ENCODE results near the gene VOPP1. TPM values are rescaled to one million over a fixed set of nuclear protein-coding genes. Genes with fewer than 3 reads are reported as not detected.
A peak's percentile ranks its signal among the peaks of the same experiment; 100 is the strongest.

VOPP1 gene
- total RNA-seq, 1 experiment from 2014 or later = 60.2 TPM

GRCh38 chr7:55556492-55556891 is 15.8 kb downstream of the VOPP1 start:
- ChIA-PET CTCF (interaction anchor here (1.0 kb wide), 1 partner anchor 250 kb away, joined by 4 read pairs; no protein-coding TSS in a partner anchor), POLR2A (ENCODE audit: unreplicated experiment) (no interaction called here)
- DNase-seq (peak; percentile 45), ATAC-seq (no peak)
- Histone ChIP-seq H2AFZ (ENCODE audit: low read length) (no peak overlapping the region), H3K9me3 (ENCODE audit: low read length) (no peaks in the 10 kb centered on the region), H4K20me1 (ENCODE audit: low read length) (0 out of 2 replicates have a peak, but pooled peaks cover 10% of the 10 kb centered on the region), H3K27ac (ENCODE audit: low read length) (peak overlapping the region; percentile 72), H3K27me3 (ENCODE audit: low read length) (no peaks in the 10 kb centered on the region), H3K79me2 (ENCODE audit: low read length) (peaks cover 85% of the 10 kb centered on the region), H3K9ac (ENCODE audit: low read length) (0 out of 2 replicates have a peak overlapping the region, but pooled peaks have one; percentile 11), H3K4me2 (ENCODE audit: low read length) (peak overlapping the region; percentile 75), H3K4me3 (ENCODE audit: low read length) (no peak overlapping the region; the same call in 1 of the 2 replicates), H3F3A (ENCODE audit: low read length, unreplicated experiment) (no peaks in the 10 kb centered on the region), H3K36me3 (ENCODE audit: low read depth, low read length) (no peaks in the 10 kb centered on the region), H3K9me2 (replicated peaks; ENCODE audit: low read length) (no peaks in the 10 kb centered on the region), H3K4me1 (ENCODE audit: insufficient read depth, low read length) (peaks cover 60% of the 10 kb centered on the region)
- intact Hi-C loops (cut with micrococcal nuclease) = no loop called here
- no TSS peak for BruUV-seq (replicated peaks)
- no peak for TF ChIP-seq EZH2phosphoT487 (IDR thresholded peaks at IDR 0.05; ENCODE audit: borderline replicate concordance, low read length)
- no peak for TF ChIP-seq CTCF (conservative IDR thresholded peaks at IDR 0.05; ENCODE audit: low read depth, low read length)
- TF ChIP-seq EZH2 (IDR thresholded peaks at IDR 0.05; ENCODE audit: low read length, unreplicated experiment) = no peak

GRCh38 chr7:55556031-55556430 is 16.3 kb downstream of the VOPP1 start:
- CTCF ChIA-PET = interaction anchor here (1.0 kb wide), 1 partner anchor 250 kb away, joined by 4 read pairs; no protein-coding TSS in a partner anchor
- peak overlapping the region; percentile 72 for H3K27ac ChIP-seq (ENCODE audit: low read length)
- peaks cover 87% of the 10 kb centered on the region for H3K79me2 ChIP-seq (ENCODE audit: low read length)
- BruUV-seq (replicated peaks) = no TSS peak
- TF ChIP-seq EZH2phosphoT487 (IDR thresholded peaks at IDR 0.05; ENCODE audit: borderline replicate concordance, low read length) (no peak), EZH2 (IDR thresholded peaks at IDR 0.05; ENCODE audit: low read length, unreplicated experiment) (no peak), CTCF (conservative IDR thresholded peaks at IDR 0.05; ENCODE audit: low read depth, low read length) (no peak)
- peak overlapping the region; percentile 75 for H3K4me2 ChIP-seq (ENCODE audit: low read length)
- peak overlapping the region; percentile 46; the same call in 1 of the 2 replicates for H3K4me3 ChIP-seq (ENCODE audit: low read length)
- POLR2A ChIA-PET (ENCODE audit: unreplicated experiment) = no interaction called here
- H3K27me3 ChIP-seq (ENCODE audit: low read length) = no peaks in the 10 kb centered on the region
- peak; percentile 82 for DNase-seq
- H3K9ac ChIP-seq (ENCODE audit: low read length) = no peak overlapping the region
- no peaks in the 10 kb centered on the region for H3K36me3 ChIP-seq (ENCODE audit: low read depth, low read length)
- H4K20me1 ChIP-seq (ENCODE audit: low read length) = 0 out of 2 replicates have a peak, but pooled peaks cover 10% of the 10 kb centered on the region
- intact Hi-C loops (cut with micrococcal nuclease) = no loop called here
- no peaks in the 10 kb centered on the region for H3K9me3 ChIP-seq (ENCODE audit: low read length)
- ATAC-seq = peak; percentile 53
- no peaks in the 10 kb centered on the region for H3K9me2 ChIP-seq (replicated peaks; ENCODE audit: low read length)
- peaks cover 60% of the 10 kb centered on the region for H3K4me1 ChIP-seq (ENCODE audit: insufficient read depth, low read length)
- no peaks in the 10 kb centered on the region for H3F3A ChIP-seq (ENCODE audit: low read length, unreplicated experiment)
- no peak overlapping the region for H2AFZ ChIP-seq (ENCODE audit: low read length)

- POLR2A ChIA-PET (ENCODE audit: unreplicated experiment) = no interaction called here
- intact Hi-C loops (cut with micrococcal nuclease) = no loop called here
- H3K27ac ChIP-seq (ENCODE audit: low read length) = peak overlapping the region; percentile 72
- DNase-seq (no peak), ATAC-seq (no peak)
- H2AFZ ChIP-seq (ENCODE audit: low read length) = no peak overlapping the region
- no TSS peak for BruUV-seq (replicated peaks)
- peaks cover 87% of the 10 kb centered on the region for H3K79me2 ChIP-seq (ENCODE audit: low read length)
- H3K4me1 ChIP-seq (ENCODE audit: insufficient read depth, low read length) = peaks cover 66% of the 10 kb centered on the region
- CTCF ChIA-PET = no interaction called here
- TF ChIP-seq EZH2 (IDR thresholded peaks at IDR 0.05; ENCODE audit: low read length, unreplicated experiment) (no peak), EZH2phosphoT487 (IDR thresholded peaks at IDR 0.05; ENCODE audit: borderline replicate concordance, low read length) (no peak), CTCF (conservative IDR thresholded peaks at IDR 0.05; ENCODE audit: low read depth, low read length) (no peak)
- H3K9me2 ChIP-seq (replicated peaks; ENCODE audit: low read length) = no peaks in the 10 kb centered on the region
- H3F3A ChIP-seq (ENCODE audit: low read length, unreplicated experiment) = no peaks in the 10 kb centered on the region
- no peaks in the 10 kb centered on the region for H3K9me3 ChIP-seq (ENCODE audit: low read length)
- peak overlapping the region; percentile 46 for H3K4me3 ChIP-seq (ENCODE audit: low read length)
- H4K20me1 ChIP-seq (ENCODE audit: low read length) = 0 out of 2 replicates have a peak, but pooled peaks cover 10% of the 10 kb centered on the region
- H3K4me2 ChIP-seq (ENCODE audit: low read length) = peak overlapping the region; percentile 75
- H3K36me3 ChIP-seq (ENCODE audit: low read depth, low read length) = no peaks in the 10 kb centered on the region
- H3K9ac ChIP-seq (ENCODE audit: low read length) = no peak overlapping the region
- H3K27me3 ChIP-seq (ENCODE audit: low read length) = no peaks in the 10 kb centered on the region
Measured at GRCh38 chr7:55555160-55555559, 17.1 kb downstream of the VOPP1 start.
